Ascending aorta (tissue), 2 donors: ENCODE measurements around the gene D2HGDH. TPM values are rescaled to one million over a fixed set of nuclear protein-coding genes. Genes with fewer than 3 reads are reported as not detected.
"Not testable (repeated sequence)": the region's sequence is repeated elsewhere in the genome, so short reads cannot be mapped to it uniquely, and the experiment has no call there.

Experiments used
- DNase-seq, 2 donors: peaks; one replicate each; pipeline ENCODE4 v3.0.0-alpha.2; 2019; ENCODE audit warnings: low spot score in 2 of 2
- H3K27ac ChIP-seq, 2 donors: fragments of 200-600 bp; sonication (generic); one replicate each; pipeline ENCODE4 v1.5.1; 2016 to 2017; ENCODE audit warnings: mild to moderate bottlenecking in 1 of 2
- H3K27me3 ChIP-seq: fragments of 200-600 bp; sonication (generic); one replicate; pipeline ENCODE4 v1.5.1; 2017
- H3K36me3 ChIP-seq, 2 donors: fragments of 200-600 bp; sonication (generic); one replicate each; pipeline ENCODE4 v1.5.1; 2016
- H3K4me1 ChIP-seq, 2 donors: fragments of 200-600 bp; sonication (generic); one replicate each; pipeline ENCODE4 v1.5.1; 2016 to 2017; ENCODE audit warnings: mild to moderate bottlenecking in 1 of 2
- H3K4me3 ChIP-seq, 2 donors: fragments of 200-600 bp; sonication (generic); one replicate each; pipeline ENCODE4 v1.5.1; 2016 to 2017; ENCODE audit warnings: mild to moderate bottlenecking in 1 of 2
- H3K9me3 ChIP-seq, 2 donors: fragments of 200-600 bp; sonication (generic); one replicate each; pipeline ENCODE4 v1.5.1; 2016
- intact Hi-C: fragments of 100-400 bp; cut with DNase I; formaldehyde crosslinking; loops from one replicate; pipeline ENCODE4 v1.15.1; 2023
- total RNA-seq: library from RNA; depleted of rRNA; stranded (reverse); fragments of >200 nt; gene quantifications from one replicate; pipeline ENCODE4 v1.1.0, GENCODE V29; 2016
- TF ChIP-seq, protein P1 (sequence below), 3 experiments: fragments of 200-600 bp in 2 of 3; fragments of 450-650 bp in 1 of 3; sonication (generic) in 2 of 3; IDR thresholded peaks; one replicate each; pipeline ENCODE4 v1.5.1; 2016 to 2019; ENCODE audit warnings: antibody characterized with exemption in 3 of 3, mild to moderate bottlenecking in 1 of 3, moderate library complexity in 1 of 3

D2HGDH gene
- total RNA-seq, 1 donor from 2014 or later = 22.2 TPM

DNA sequence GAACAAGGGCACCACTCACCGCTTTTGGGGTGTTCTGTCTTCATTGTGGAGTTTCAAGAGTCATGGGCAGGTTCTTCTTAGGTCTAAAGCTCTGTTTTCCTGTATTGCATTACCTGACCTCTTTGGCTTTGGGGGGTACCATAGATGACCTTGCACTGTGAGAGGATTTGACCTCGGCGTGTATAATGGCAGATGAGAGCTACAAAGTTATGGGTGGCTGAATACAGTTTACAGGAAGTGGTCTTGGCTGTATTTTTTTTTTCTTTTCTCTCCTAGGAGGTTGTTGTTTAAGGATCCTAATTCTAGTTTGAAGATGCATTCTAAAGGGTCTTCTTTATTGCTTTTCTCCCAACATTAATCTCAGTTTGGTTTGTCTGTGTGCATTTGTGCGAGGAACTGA, 53.7 kb downstream of the D2HGDH start:
- no peaks in the 10 kb centered on the region for H3K27me3 ChIP-seq
- H3K4me1 ChIP-seq = peaks cover 0 to 3% of the 10 kb centered on the region in 2 donors
- intact Hi-C loops = no loop called here
- no peak for DNase-seq
- no peaks in the 10 kb centered on the region for H3K36me3 ChIP-seq
- no peak overlapping the region for H3K27ac ChIP-seq
- no peaks in the 10 kb centered on the region for H3K9me3 ChIP-seq
- H3K4me3 ChIP-seq = no peak overlapping the region
- TF ChIP-seq, protein P1, sequence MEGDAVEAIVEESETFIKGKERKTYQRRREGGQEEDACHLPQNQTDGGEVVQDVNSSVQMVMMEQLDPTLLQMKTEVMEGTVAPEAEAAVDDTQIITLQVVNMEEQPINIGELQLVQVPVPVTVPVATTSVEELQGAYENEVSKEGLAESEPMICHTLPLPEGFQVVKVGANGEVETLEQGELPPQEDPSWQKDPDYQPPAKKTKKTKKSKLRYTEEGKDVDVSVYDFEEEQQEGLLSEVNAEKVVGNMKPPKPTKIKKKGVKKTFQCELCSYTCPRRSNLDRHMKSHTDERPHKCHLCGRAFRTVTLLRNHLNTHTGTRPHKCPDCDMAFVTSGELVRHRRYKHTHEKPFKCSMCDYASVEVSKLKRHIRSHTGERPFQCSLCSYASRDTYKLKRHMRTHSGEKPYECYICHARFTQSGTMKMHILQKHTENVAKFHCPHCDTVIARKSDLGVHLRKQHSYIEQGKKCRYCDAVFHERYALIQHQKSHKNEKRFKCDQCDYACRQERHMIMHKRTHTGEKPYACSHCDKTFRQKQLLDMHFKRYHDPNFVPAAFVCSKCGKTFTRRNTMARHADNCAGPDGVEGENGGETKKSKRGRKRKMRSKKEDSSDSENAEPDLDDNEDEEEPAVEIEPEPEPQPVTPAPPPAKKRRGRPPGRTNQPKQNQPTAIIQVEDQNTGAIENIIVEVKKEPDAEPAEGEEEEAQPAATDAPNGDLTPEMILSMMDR (IDR thresholded peaks at IDR 0.05) = no peak

GRCh38 chr2:241788572-241788971, 54.1 kb downstream of the D2HGDH start:
- Histone ChIP-seq H3K27ac (no peak overlapping the region), H3K4me3 (no peak overlapping the region), H3K4me1 (peaks cover 0 to 3% of the 10 kb centered on the region in 2 donors), H3K36me3 (no peaks in the 10 kb centered on the region), H3K9me3 (no peaks in the 10 kb centered on the region), H3K27me3 (no peaks in the 10 kb centered on the region)
- intact Hi-C loops = no loop called here
- TF ChIP-seq, protein P1 (IDR thresholded peaks at IDR 0.05) = no peak
- DNase-seq = no peak

DNA sequence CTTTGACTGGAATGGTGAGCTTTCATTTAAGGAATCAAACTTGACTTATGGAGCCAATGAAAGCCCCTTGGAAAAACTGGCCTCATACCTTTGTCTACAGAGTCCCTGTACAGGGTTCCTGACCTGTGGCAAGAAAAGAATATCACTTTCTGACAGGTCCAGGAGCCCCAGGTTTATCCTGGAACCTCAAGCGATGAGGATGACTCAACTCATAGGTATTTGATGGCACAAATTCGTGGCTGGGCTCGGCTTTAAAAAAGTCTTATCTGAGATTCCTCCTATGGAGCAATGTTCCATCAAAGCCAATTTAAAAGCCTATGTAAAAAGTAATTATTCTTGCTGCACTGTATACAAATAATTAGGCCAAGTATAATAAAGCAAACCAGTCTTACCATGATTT, 57.0 kb downstream of the D2HGDH start:
- H3K27ac ChIP-seq, intact Hi-C loops, H3K4me3 ChIP-seq, H3K36me3 ChIP-seq, H3K4me1 ChIP-seq, DNase-seq, H3K9me3 ChIP-seq, H3K27me3 ChIP-seq: not testable (repeated sequence)

GRCh38 chr2:241793385-241793784, 59.0 kb downstream of the D2HGDH start:
- Histone ChIP-seq H3K9me3 (no peaks in the 10 kb centered on the region), H3K4me3 (no peak overlapping the region), H3K27ac (no peak overlapping the region), H3K4me1 (peaks cover 0 to 3% of the 10 kb centered on the region in 2 donors), H3K36me3 (no peaks in the 10 kb centered on the region), H3K27me3 (no peaks in the 10 kb centered on the region)
- TF ChIP-seq, protein P1 (IDR thresholded peaks at IDR 0.05) = no peak
- no peak for DNase-seq
- intact Hi-C loops = no loop called here

DNA sequence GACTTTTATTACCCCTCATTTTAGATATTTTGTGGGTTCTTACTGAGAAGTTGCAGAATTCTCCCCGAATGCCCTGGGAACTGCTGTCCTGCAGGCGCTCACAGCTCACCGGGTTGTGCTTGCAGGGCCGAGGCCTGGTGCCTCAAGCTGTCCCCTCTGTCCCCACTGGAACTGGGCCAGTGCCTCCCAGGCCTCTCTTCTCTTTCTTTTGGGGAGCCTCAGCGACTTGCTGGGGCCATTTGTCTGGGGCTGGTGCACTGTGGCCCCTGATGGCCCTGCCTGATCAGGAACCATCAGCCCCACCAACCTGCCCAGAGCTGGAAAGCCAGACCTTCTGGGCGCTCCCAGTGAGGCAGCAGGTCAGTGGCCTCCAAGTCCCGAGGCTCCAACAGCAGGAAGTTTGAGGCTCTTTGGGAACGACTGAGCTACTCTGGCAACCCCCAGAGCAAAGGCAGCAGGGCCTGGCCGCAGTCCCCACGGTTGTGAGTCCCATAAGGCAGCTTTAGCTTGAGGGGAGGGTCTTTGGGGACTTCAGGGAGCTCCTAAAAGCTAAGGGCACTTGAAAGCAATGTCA, 59.9 kb downstream of the D2HGDH start:
- TF ChIP-seq, protein P1 (IDR thresholded peaks at IDR 0.05) = no peak
- Histone ChIP-seq H3K4me3 (no peak overlapping the region), H3K36me3 (no peaks in the 10 kb centered on the region), H3K4me1 (peaks cover 0 to 3% of the 10 kb centered on the region in 2 donors), H3K27ac (no peak overlapping the region), H3K27me3 (no peaks in the 10 kb centered on the region), H3K9me3 (no peaks in the 10 kb centered on the region)
- intact Hi-C loops = no loop called here
- DNase-seq = no peak

GRCh38 chr2:241795021-241795999, 60.9 kb downstream of the D2HGDH start:
- H3K27ac ChIP-seq = no peak overlapping the region
- no peaks in the 10 kb centered on the region for H3K27me3 ChIP-seq
- no peak overlapping the region for H3K4me3 ChIP-seq
- no peaks in the 10 kb centered on the region for H3K36me3 ChIP-seq
- TF ChIP-seq, protein P1 (IDR thresholded peaks at IDR 0.05) = no peak
- DNase-seq = no peak
- H3K9me3 ChIP-seq = no peaks in the 10 kb centered on the region
- peaks cover 0 to 3% of the 10 kb centered on the region in 2 donors for H3K4me1 ChIP-seq
- intact Hi-C loops = no loop called here
